DND-41 (cell line): ENCODE measurements around the gene VIT.

Experiments used
- ATAC-seq: fragments of 200-7000 bp; cut with Tn5 transposase; 3 replicates; pipeline ENCODE4 v1.9.1; 2021; ENCODE audit warnings: low read depth; ENCODE audit not compliant: insufficient read depth
- DNase-seq: peaks from one replicate; pipeline ENCODE4 v3.0.0-alpha.2; 2020
- H2AFZ ChIP-seq: 2 replicates; pipeline ENCODE4 v1.6.0; 2012; ENCODE audit warnings: low read depth, low read length
- H3K27ac ChIP-seq: 2 replicates; pipeline ENCODE4 v1.5.1; 2012; ENCODE audit warnings: low read length, inconsistent platforms
- H3K27me3 ChIP-seq: fragments of 200-600 bp; sonication (generic); 2 replicates; pipeline ENCODE4 v1.6.0; 2012; ENCODE audit warnings: low read length, mild to moderate bottlenecking, inconsistent platforms; ENCODE audit not compliant: insufficient read depth, poor library complexity
- H3K36me3 ChIP-seq: 2 replicates; pipeline ENCODE4 v1.5.1; 2012; ENCODE audit warnings: low read length, inconsistent platforms; ENCODE audit not compliant: insufficient read depth
- H3K4me1 ChIP-seq: 2 replicates; pipeline ENCODE4 v1.5.1; 2012; ENCODE audit warnings: mild to moderate bottlenecking, low read length; ENCODE audit not compliant: insufficient read depth
- H3K4me2 ChIP-seq: 2 replicates; pipeline ENCODE4 v1.6.0; 2012; ENCODE audit warnings: mild to moderate bottlenecking, moderate library complexity, low read length, inconsistent platforms; ENCODE audit not compliant: insufficient read depth
- H3K4me3 ChIP-seq, 2 experiments: fragments of 200-600 bp in 1 of 2; shearing (Covaris generic) in 1 of 2; 2 replicates each; pipeline ENCODE4 v1.5.1; 2012 to 2016; ENCODE audit warnings: inconsistent platforms in 2 of 2, low read length in 2 of 2, mild to moderate bottlenecking in 2 of 2, low read depth in 1 of 2, moderate library complexity in 1 of 2
- H3K79me2 ChIP-seq: 2 replicates; pipeline ENCODE4 v1.6.0; 2012; ENCODE audit warnings: low read length, inconsistent platforms; ENCODE audit not compliant: insufficient read depth
- H3K9ac ChIP-seq: 2 replicates; pipeline ENCODE4 v1.6.0; 2012; ENCODE audit warnings: low read depth, mild to moderate bottlenecking, inconsistent platforms, low read length, moderate library complexity
- H3K9me3 ChIP-seq: 2 replicates; pipeline ENCODE4 v1.5.1; 2012; ENCODE audit warnings: low read length, moderate library complexity, mild to moderate bottlenecking, inconsistent platforms; ENCODE audit not compliant: insufficient read depth, severe bottlenecking
- H4K20me1 ChIP-seq: 2 replicates; pipeline ENCODE4 v1.6.0; 2012; ENCODE audit warnings: low read length; ENCODE audit not compliant: insufficient read depth
- EZH2 ChIP-seq: IDR thresholded peaks from 3 replicates; pipeline ENCODE4 v1.6.1; 2012; ENCODE audit warnings: borderline replicate concordance, low read depth, mild to moderate bottlenecking, moderate library complexity, low read length, inconsistent platforms; ENCODE audit not compliant: severe bottlenecking
- TF ChIP-seq, protein P1 (sequence below): IDR thresholded peaks from 2 replicates; pipeline ENCODE4 v1.5.1; 2012; ENCODE audit warnings: borderline replicate concordance, low read length, moderate library complexity, mild to moderate bottlenecking; ENCODE audit not compliant: poor library complexity, severe bottlenecking; ENCODE audit errors: extremely low read depth

Gene VIT

DNA sequence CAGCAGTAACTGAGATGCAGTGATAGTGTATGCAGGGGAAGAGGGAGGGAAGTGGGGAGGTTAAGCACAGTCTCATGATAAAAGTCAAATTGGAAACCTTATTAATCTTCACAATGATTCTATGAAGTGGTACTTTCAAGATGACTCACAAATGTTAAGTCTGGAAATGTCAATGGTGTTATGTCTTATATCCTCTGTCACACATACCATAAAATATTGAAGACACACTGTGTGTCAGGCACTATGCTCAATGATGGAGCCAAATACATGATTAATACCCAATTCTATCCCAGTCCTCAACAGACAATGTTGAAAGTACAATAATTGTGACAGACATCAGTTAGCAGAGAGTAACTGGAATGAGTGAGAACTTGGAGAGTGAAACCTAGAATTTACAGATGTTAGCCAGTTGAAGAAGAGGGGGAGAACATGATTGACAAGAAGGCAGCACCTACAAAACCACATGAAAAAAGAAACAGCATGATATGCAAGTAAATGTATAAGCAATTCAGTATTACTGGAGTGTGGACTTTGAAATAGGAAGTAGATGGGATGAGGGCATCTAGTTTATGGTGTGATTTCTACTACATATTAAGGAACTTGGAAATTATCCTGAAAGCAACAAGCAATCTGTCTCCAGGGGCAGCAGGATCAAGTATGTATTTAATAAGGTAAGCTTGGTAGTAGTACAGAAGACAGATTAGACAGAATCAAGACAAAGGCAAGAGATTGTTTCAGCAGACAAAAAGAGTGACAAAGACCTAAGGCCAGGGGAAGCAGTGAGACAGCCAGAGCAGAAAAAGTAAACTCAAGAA lies 162.3 kb downstream of the VIT start:
- Histone ChIP-seq H3K27ac (no peak overlapping the region), H2AFZ (no peak overlapping the region), H3K79me2 (no peaks in the 10 kb centered on the region), H4K20me1 (no peaks in the 10 kb centered on the region), H3K27me3 (no peaks in the 10 kb centered on the region), H3K9me3 (no peaks in the 10 kb centered on the region), H3K4me3 (no peak overlapping the region), H3K4me1 (no peaks in the 10 kb centered on the region), H3K4me2 (no peak overlapping the region), H3K36me3 (peaks cover 31% of the 10 kb centered on the region; the same call in 1 of the 2 replicates), H3K9ac (no peak overlapping the region)
- DNase-seq: no peak
- no peak for ATAC-seq
- TF ChIP-seq, protein P1, sequence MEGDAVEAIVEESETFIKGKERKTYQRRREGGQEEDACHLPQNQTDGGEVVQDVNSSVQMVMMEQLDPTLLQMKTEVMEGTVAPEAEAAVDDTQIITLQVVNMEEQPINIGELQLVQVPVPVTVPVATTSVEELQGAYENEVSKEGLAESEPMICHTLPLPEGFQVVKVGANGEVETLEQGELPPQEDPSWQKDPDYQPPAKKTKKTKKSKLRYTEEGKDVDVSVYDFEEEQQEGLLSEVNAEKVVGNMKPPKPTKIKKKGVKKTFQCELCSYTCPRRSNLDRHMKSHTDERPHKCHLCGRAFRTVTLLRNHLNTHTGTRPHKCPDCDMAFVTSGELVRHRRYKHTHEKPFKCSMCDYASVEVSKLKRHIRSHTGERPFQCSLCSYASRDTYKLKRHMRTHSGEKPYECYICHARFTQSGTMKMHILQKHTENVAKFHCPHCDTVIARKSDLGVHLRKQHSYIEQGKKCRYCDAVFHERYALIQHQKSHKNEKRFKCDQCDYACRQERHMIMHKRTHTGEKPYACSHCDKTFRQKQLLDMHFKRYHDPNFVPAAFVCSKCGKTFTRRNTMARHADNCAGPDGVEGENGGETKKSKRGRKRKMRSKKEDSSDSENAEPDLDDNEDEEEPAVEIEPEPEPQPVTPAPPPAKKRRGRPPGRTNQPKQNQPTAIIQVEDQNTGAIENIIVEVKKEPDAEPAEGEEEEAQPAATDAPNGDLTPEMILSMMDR: no peak
- TF ChIP-seq EZH2: no peak

DNA sequence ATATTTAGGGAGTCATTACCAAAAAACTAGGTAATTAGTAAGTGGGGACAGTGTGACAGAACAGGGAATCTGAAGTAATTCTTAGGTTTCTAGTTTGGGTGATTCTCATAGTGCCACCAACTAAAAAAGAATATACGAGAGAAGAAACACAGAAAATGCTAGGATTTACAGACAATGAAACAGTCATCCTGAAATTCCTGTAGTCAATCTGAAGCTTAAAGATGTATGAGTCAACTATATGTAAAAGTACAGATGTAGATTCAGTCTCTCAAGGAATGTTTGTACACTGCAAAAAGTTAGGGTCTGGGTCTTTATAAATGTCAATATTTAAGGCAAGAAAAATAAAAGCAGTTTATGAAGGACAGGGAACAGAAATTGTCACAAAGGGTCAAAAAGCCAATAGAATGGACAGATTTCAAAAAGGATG lies 162.9 kb downstream of the VIT start:
- Histone ChIP-seq H3K4me2 (no peak overlapping the region), H3K4me3 (no peak overlapping the region), H3K9ac (no peak overlapping the region), H4K20me1 (no peaks in the 10 kb centered on the region), H2AFZ (no peak overlapping the region), H3K36me3 (peaks cover 28% of the 10 kb centered on the region; the same call in 1 of the 2 replicates), H3K27me3 (no peaks in the 10 kb centered on the region), H3K4me1 (no peaks in the 10 kb centered on the region), H3K9me3 (no peaks in the 10 kb centered on the region), H3K79me2 (no peaks in the 10 kb centered on the region), H3K27ac (no peak overlapping the region)
- no peak for ATAC-seq
- no peak for TF ChIP-seq EZH2
- TF ChIP-seq, protein P1: no peak
- DNase-seq: no peak

DNA sequence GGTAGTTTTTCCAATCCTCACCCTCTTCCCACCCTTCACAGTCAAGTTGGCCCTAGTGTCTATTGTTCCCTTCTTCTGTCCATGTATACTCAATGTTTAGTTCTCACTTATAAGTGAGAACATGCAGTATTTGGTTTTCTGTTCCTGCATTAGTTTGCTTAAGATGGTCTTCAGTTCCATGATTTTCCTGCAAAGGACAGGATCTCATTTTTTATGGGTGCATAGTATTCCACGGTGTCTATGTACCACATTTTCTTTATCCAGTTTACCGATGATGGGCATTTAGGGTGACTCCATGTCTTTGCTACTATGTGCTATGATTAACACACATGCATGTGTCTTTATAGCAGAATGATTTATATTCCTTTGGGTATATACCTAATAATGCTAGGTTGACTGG lies 165.4 kb downstream of the VIT start:
- DNase-seq (no peak), ATAC-seq (no peak)
- no peak overlapping the region for H2AFZ ChIP-seq
- H3K27ac ChIP-seq: no peak overlapping the region
- peaks cover 30% of the 10 kb centered on the region for H3K36me3 ChIP-seq
- H3K4me2 ChIP-seq: no peak overlapping the region
- no peaks in the 10 kb centered on the region for H3K4me1 ChIP-seq
- no peak overlapping the region for H3K4me3 ChIP-seq
- TF ChIP-seq, protein P1: no peak
- TF ChIP-seq EZH2: no peak
- no peaks in the 10 kb centered on the region for H3K27me3 ChIP-seq
- no peaks in the 10 kb centered on the region for H4K20me1 ChIP-seq
- H3K9ac ChIP-seq: no peak overlapping the region
- H3K79me2 ChIP-seq: no peaks in the 10 kb centered on the region
- no peaks in the 10 kb centered on the region for H3K9me3 ChIP-seq
